GM12878 (cell line): ENCODE data around the gene ARHGAP9.
"Not testable (repeated sequence)": the region's sequence is repeated elsewhere in the genome, so short reads cannot be mapped to it uniquely, and the experiment has no call there.

Experiments used
- ATF2 ChIP-seq: IDR thresholded peaks from 2 replicates; pipeline ENCODE4 v1.6.1; 2012; ENCODE audit warnings: low read length, inconsistent platforms
- BCL3 ChIP-seq: IDR thresholded peaks from 2 replicates; pipeline ENCODE4 v1.6.1; 2011; ENCODE audit warnings: borderline replicate concordance, low read depth, mild to moderate bottlenecking, moderate library complexity, low read length; ENCODE audit not compliant: insufficient read depth, poor library complexity, severe bottlenecking
- CTCF ChIP-seq, 3 experiments: IDR thresholded peaks in 2 of 3; conservative IDR thresholded peaks in 1 of 3; 2 replicates each; pipeline ENCODE4 v1.5.1; 2011; ENCODE audit warnings: low read depth in 3 of 3, low read length in 3 of 3, mild to moderate bottlenecking in 3 of 3, control low read depth in 2 of 3, moderate library complexity in 2 of 3, inconsistent platforms in 1 of 3, mixed read lengths in 1 of 3; ENCODE audit not compliant: control insufficient read depth in 2 of 3, insufficient read depth in 1 of 3; ENCODE audit errors: extremely low read depth in 1 of 3
- JUND ChIP-seq: IDR thresholded peaks from 2 replicates; pipeline ENCODE4 v1.6.1; 2012; ENCODE audit warnings: low read depth, mild to moderate bottlenecking, low read length, improper control_type of control experiment, moderate library complexity
- MAX ChIP-seq: IDR thresholded peaks from 2 replicates; pipeline ENCODE4 v1.6.1; 2012; ENCODE audit warnings: low read depth, low read length, improper control_type of control experiment
- POLR2AphosphoS5 ChIP-seq: IDR thresholded peaks from 2 replicates; pipeline ENCODE4 v1.6.1; 2011; ENCODE audit warnings: mild to moderate bottlenecking, low read length, inconsistent platforms
- RELB ChIP-seq: fragments of 450-650 bp; IDR thresholded peaks from 2 replicates; pipeline ENCODE4 v1.6.1; 2017; ENCODE audit warnings: low read depth, mild to moderate bottlenecking, moderate library complexity
- TBL1XR1 ChIP-seq: IDR thresholded peaks from 2 replicates; pipeline ENCODE4 v1.6.1; 2012; ENCODE audit warnings: low read depth, low read length, improper control_type of control experiment
- USF2 ChIP-seq: IDR thresholded peaks from 2 replicates; pipeline ENCODE4 v1.6.1; 2011; ENCODE audit warnings: low read depth, low read length, improper control_type of control experiment, borderline replicate concordance
- ZNF24 ChIP-seq: fragments of 450-650 bp; IDR thresholded peaks from 2 replicates; pipeline ENCODE4 v1.6.1; 2017; ENCODE audit warnings: antibody characterized with exemption, mild to moderate bottlenecking

- TF ChIP-seq RELB; USF2; JUND; MAX; POLR2AphosphoS5; ATF2; ZNF24; BCL3; CTCF (IDR thresholded peaks at IDR 0.05 in 2 of 3, conservative IDR thresholded peaks at IDR 0.05 in 1 of 3; ENCODE audit: control insufficient read depth in 2 of 3, extremely low read depth in 1 of 3, insufficient read depth in 1 of 3, low read depth in 3 of 3, low read length in 3 of 3); TBL1XR1: not testable (repeated sequence)
Observed at GRCh38 chr12:57507796-57508195, 28.1 kb upstream of the ARHGAP9 start.
